GM12878 (cell line): ENCODE data around the gene IRX6. TPM values are rescaled to one million over a fixed set of nuclear protein-coding genes. Genes with fewer than 3 reads are reported as not detected.

ENCODE experiments used
- ATAC-seq: fragments of 200-7000 bp; cut with Tn5 transposase; 3 replicates; pipeline ENCODE4 v1.9.1; 2020; ENCODE audit warnings: mild to moderate bottlenecking, moderate library complexity
- BruUV-seq: library from RNA; stranded (reverse); fragments of 400-500 nt; replicated peaks from 2 replicates; lab custom pipeline; 2021; lab: Mats Ljungman, UMichigan
- CTCF ChIA-PET: fragments of 300-600 bp; sonication (Branson Sonifier 250); formaldehyde crosslinking; extraction: SDS; loops from one replicate; lab custom pipeline; 2021; ENCODE audit warnings: inconsistent platforms; lab: Yijun Ruan, JAX
- POLR2A ChIA-PET: fragments of 350-600 bp; formaldehyde crosslinking; extraction: SDS; loops from one replicate; lab custom pipeline; 2021; ENCODE audit warnings: inconsistent platforms; lab: Charles Lee
- RAD21 ChIA-PET: fragments of 300-600 bp; sonication (Branson Sonifier 250); formaldehyde crosslinking; loops from one replicate; lab custom pipeline; 2023; ENCODE audit warnings: antibody characterized with exemption; ENCODE audit not compliant: unreplicated experiment; lab: Charles Lee
- SMC1A ChIA-PET: fragments of 300-600 bp; sonication (Branson Sonifier 250); formaldehyde crosslinking; loops from one replicate; lab custom pipeline; 2023; ENCODE audit not compliant: unreplicated experiment, uncharacterized antibody; lab: Charles Lee
- DNase-seq: peaks from one replicate; pipeline ENCODE4 v3.0.0-alpha.2; 2011; ENCODE audit warnings: low read depth, low spot score
- FAIRE-seq: peaks from 3 replicates; lab custom pipeline; 2011; peaks lifted over from hg19 to GRCh38; lab: Jason Lieb, UNC
- H2AFZ ChIP-seq: 2 replicates; pipeline ENCODE4 v1.6.0; 2011; ENCODE audit warnings: low read depth, low read length, control low read depth; ENCODE audit not compliant: control insufficient read depth
- H3K27ac ChIP-seq: 2 replicates; pipeline ENCODE4 v1.5.1; 2011; ENCODE audit warnings: control low read depth; ENCODE audit not compliant: control insufficient read depth, insufficient read depth
- H3K27me3 ChIP-seq, 2 experiments: replicated peaks in 1 of 2; 2 replicates each; pipeline versions ENCODE4 v1.6.0 to v1.6.1; 2011; ENCODE audit warnings: low read length in 1 of 2; ENCODE audit not compliant: control insufficient read depth in 2 of 2, insufficient read depth in 2 of 2
- H3K36me3 ChIP-seq, 2 experiments: 2 replicates each; pipeline ENCODE4 v1.5.1; 2011; ENCODE audit warnings: low read length in 1 of 2; ENCODE audit not compliant: control insufficient read depth in 2 of 2, insufficient read depth in 2 of 2
- H3K4me1 ChIP-seq: 2 replicates; pipeline ENCODE4 v1.6.1; 2011; ENCODE audit warnings: mild to moderate bottlenecking, low read length, moderate library complexity, mixed read lengths; ENCODE audit not compliant: control insufficient read depth, insufficient read depth
- H3K4me2 ChIP-seq: 2 replicates; pipeline ENCODE4 v1.6.0; 2011; ENCODE audit warnings: control low read depth; ENCODE audit not compliant: control insufficient read depth, insufficient read depth
- H3K4me3 ChIP-seq: fragments of 200-600 bp; sonication (generic); 2 replicates; pipeline ENCODE4 v1.5.1; 2016
- H3K79me2 ChIP-seq: 2 replicates; pipeline ENCODE4 v1.6.0; 2011; ENCODE audit warnings: low read length; ENCODE audit not compliant: control insufficient read depth, insufficient read depth
- H3K9ac ChIP-seq: 2 replicates; pipeline ENCODE4 v1.8.0; 2011; ENCODE audit warnings: low read length, control low read depth, mixed read lengths; ENCODE audit not compliant: control insufficient read depth, insufficient read depth
- H3K9me3 ChIP-seq: replicated peaks from 3 replicates; pipeline ENCODE4 v1.5.1; 2011; ENCODE audit warnings: mild to moderate bottlenecking, low read length; ENCODE audit not compliant: control insufficient read depth, insufficient read depth
- H4K20me1 ChIP-seq: 2 replicates; pipeline ENCODE4 v1.6.0; 2011; ENCODE audit not compliant: control insufficient read depth, insufficient read depth
- CREM ChIP-seq: IDR thresholded peaks from 2 replicates; pipeline ENCODE4 v1.6.1; 2014; ENCODE audit warnings: antibody characterized with exemption, low read depth
- EED ChIP-seq: sonication (generic); IDR thresholded peaks from 2 replicates; pipeline ENCODE4 v1.6.1; 2016; ENCODE audit warnings: antibody characterized with exemption, low read depth
- GATAD2B ChIP-seq: fragments of 450-650 bp; conservative IDR thresholded peaks from 2 replicates; pipeline ENCODE4 v1.6.1; 2017; ENCODE audit warnings: low read depth, mild to moderate bottlenecking, moderate library complexity
- IKZF1 ChIP-seq: fragments of 450-650 bp; conservative IDR thresholded peaks from 2 replicates; pipeline ENCODE4 v1.6.1; 2017; ENCODE audit warnings: antibody characterized with exemption, mild to moderate bottlenecking
- KAT2A ChIP-seq: conservative IDR thresholded peaks from 2 replicates; pipeline ENCODE4 v1.6.1; 2011; ENCODE audit warnings: low read depth, low read length; ENCODE audit not compliant: control insufficient read depth
- KLF5 ChIP-seq: fragments of 450-650 bp; IDR thresholded peaks from 2 replicates; pipeline ENCODE4 v1.6.1; 2014; ENCODE audit warnings: mild to moderate bottlenecking; ENCODE audit not compliant: partially characterized antibody
- MXI1 ChIP-seq: fragments of 150-350 bp; IDR thresholded peaks from 2 replicates; pipeline ENCODE4 v1.6.1; 2011; ENCODE audit warnings: low read depth, mild to moderate bottlenecking, inconsistent platforms, low read length, improper control_type of control experiment
- NBN ChIP-seq: fragments of 450-650 bp; IDR thresholded peaks from 2 replicates; pipeline ENCODE4 v1.6.1; 2016
- SMARCA5 ChIP-seq: fragments of 450-650 bp; IDR thresholded peaks from 2 replicates; pipeline ENCODE4 v1.6.1; 2017; ENCODE audit warnings: mild to moderate bottlenecking
- SP1 ChIP-seq: IDR thresholded peaks from one replicate; pipeline ENCODE4 v1.6.1; 2011; ENCODE audit warnings: low read depth, low read length
- SREBF1 ChIP-seq: IDR thresholded peaks from 2 replicates; pipeline ENCODE4 v1.6.1; 2012; ENCODE audit warnings: mild to moderate bottlenecking, low read length
- YBX1 ChIP-seq: fragments of 450-650 bp; IDR thresholded peaks from 2 replicates; pipeline ENCODE4 v1.6.1; 2016; ENCODE audit warnings: antibody characterized with exemption
- ZNF274 ChIP-seq: IDR thresholded peaks from one replicate; pipeline ENCODE4 v1.8.0; 2011; ENCODE audit not compliant: insufficient read length, insufficient read depth
- WGBS: methylation state at CpG from one replicate; pipeline ENCODE4 v1.1.6; 2016; ENCODE audit warnings: low lambda C conversion rate; ENCODE audit not compliant: insufficient replicate concordance, insufficient coverage; ENCODE audit errors: missing lambda C conversion rate; 5-methylcytosine and 5-hydroxymethylcytosine counted together
- in situ Hi-C: fragments of 300-500 bp; cut with MboI; formaldehyde crosslinking; loops from 9 replicates; pipeline ENCODE4 v1.14.3; 2018; ENCODE audit warnings: mixed read lengths
- intact Hi-C: fragments of 100-400 bp; cut with micrococcal nuclease; formaldehyde crosslinking; loops from one replicate; pipeline ENCODE4 v1.14.2; 2022; ENCODE audit not compliant: unreplicated experiment
- polyA plus RNA-seq, 11 experiments: library from polyadenylated mRNA; depleted of rRNA in 4 of 11; unstranded in 6 of 11; stranded (reverse) in 5 of 11; fragments of >200 nt; fragmentation: Nextera tagmentation in 4 of 11; fragmentation: Illumina TruSeq in 1 of 11; extraction: Ambion mirVana in 4 of 11; extraction: Trizol in 1 of 11; gene quantifications; 1 replicate in 1 of 11; 2 replicates in 10 of 11; pipeline versions ENCODE4 v1.2.1 to v1.2.3, GENCODE V29; 2011 to 2016; ENCODE audit warnings: inconsistent platforms in 2 of 11, missing spikeins in 2 of 11, low read depth in 1 of 11
- total RNA-seq, 4 experiments: library from RNA; depleted of rRNA in 3 of 4; stranded (reverse); fragments of >200 nt in 3 of 4; fragmentation: Illumina TruSeq in 1 of 4; extraction: Trizol in 1 of 4; gene quantifications; 2 replicates each; pipeline versions ENCODE4 v1.2.1 to v1.2.3, GENCODE V29; 2013 to 2021
- TF ChIP-seq, protein P1 (sequence below), 3 experiments: IDR thresholded peaks in 2 of 3; conservative IDR thresholded peaks in 1 of 3; 2 replicates each; pipeline ENCODE4 v1.5.1; 2011; ENCODE audit warnings: low read depth in 3 of 3, low read length in 3 of 3, mild to moderate bottlenecking in 3 of 3, control low read depth in 2 of 3, moderate library complexity in 2 of 3, inconsistent platforms in 1 of 3, mixed read lengths in 1 of 3; ENCODE audit not compliant: control insufficient read depth in 2 of 3, insufficient read depth in 1 of 3; ENCODE audit errors: extremely low read depth in 1 of 3
- TF ChIP-seq, protein P2 (sequence below): fragments of 450-650 bp; IDR thresholded peaks from 2 replicates; pipeline ENCODE4 v1.6.1; 2018; ENCODE audit warnings: borderline replicate concordance, mild to moderate bottlenecking; ENCODE audit not compliant: partially characterized antibody

The IRX6 gene
- total and polyA plus RNA-seq, 10 of the 15 experiments (the other 5 are each of a cell fraction or from before 2014, with no cell fraction given): not detected

DNA sequence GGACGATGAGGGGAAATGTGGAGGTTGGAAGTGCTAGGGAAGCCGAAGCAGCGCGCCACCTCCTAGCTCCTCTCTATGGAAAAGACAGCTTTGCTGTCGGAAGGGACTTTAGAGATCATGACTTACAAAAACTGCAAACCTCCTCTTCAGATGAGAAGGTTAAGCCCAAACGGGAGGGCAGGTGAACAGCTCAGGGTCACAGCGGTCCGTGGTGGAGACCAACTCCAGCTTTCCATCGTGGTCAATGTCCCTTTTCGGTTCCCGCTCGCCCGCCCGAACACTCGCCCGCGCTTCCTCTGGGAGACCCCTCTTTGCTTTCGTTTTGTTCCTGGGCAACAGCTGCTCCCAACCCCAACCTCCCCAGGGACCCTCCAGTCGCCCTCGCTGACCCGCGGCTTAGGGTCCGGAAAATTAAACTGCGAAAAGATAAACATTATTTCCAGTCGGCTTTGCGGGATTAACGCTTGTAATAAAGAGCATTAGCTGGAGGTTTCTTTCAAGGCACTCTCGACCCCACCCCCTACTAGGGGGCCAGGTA, 7.7 kb downstream of the IRX6 start:
- in situ Hi-C loops: no loop called here
- ATAC-seq: no peak
- no peak overlapping the region for H3K27ac ChIP-seq
- SMC1A ChIA-PET: no interaction called here
- H3K9me3 ChIP-seq: no peaks in the 10 kb centered on the region
- intact Hi-C loops: no loop called here
- WGBS: 51% methylated on average over 23 of the region's 28 CpGs
- no peak overlapping the region for H3K4me3 ChIP-seq
- no peak for TF ChIP-seq YBX1
- no peak for TF ChIP-seq GATAD2B
- TF ChIP-seq, protein P1, sequence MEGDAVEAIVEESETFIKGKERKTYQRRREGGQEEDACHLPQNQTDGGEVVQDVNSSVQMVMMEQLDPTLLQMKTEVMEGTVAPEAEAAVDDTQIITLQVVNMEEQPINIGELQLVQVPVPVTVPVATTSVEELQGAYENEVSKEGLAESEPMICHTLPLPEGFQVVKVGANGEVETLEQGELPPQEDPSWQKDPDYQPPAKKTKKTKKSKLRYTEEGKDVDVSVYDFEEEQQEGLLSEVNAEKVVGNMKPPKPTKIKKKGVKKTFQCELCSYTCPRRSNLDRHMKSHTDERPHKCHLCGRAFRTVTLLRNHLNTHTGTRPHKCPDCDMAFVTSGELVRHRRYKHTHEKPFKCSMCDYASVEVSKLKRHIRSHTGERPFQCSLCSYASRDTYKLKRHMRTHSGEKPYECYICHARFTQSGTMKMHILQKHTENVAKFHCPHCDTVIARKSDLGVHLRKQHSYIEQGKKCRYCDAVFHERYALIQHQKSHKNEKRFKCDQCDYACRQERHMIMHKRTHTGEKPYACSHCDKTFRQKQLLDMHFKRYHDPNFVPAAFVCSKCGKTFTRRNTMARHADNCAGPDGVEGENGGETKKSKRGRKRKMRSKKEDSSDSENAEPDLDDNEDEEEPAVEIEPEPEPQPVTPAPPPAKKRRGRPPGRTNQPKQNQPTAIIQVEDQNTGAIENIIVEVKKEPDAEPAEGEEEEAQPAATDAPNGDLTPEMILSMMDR (IDR thresholded peaks at IDR 0.05 in 2 of 3, conservative IDR thresholded peaks at IDR 0.05 in 1 of 3; ENCODE audit: control insufficient read depth in 2 of 3, extremely low read depth in 1 of 3, insufficient read depth in 1 of 3, low read depth in 3 of 3, low read length in 3 of 3): no peak
- TF ChIP-seq NBN: no peak
- no peak for TF ChIP-seq CREM
- TF ChIP-seq MXI1: no peak
- no peak for TF ChIP-seq SMARCA5
- no peak for TF ChIP-seq ZNF274
- no peak for TF ChIP-seq KLF5
- TF ChIP-seq EED: no peak
- no peak for TF ChIP-seq IKZF1
- no peak for TF ChIP-seq SREBF1
- TF ChIP-seq, protein P2, sequence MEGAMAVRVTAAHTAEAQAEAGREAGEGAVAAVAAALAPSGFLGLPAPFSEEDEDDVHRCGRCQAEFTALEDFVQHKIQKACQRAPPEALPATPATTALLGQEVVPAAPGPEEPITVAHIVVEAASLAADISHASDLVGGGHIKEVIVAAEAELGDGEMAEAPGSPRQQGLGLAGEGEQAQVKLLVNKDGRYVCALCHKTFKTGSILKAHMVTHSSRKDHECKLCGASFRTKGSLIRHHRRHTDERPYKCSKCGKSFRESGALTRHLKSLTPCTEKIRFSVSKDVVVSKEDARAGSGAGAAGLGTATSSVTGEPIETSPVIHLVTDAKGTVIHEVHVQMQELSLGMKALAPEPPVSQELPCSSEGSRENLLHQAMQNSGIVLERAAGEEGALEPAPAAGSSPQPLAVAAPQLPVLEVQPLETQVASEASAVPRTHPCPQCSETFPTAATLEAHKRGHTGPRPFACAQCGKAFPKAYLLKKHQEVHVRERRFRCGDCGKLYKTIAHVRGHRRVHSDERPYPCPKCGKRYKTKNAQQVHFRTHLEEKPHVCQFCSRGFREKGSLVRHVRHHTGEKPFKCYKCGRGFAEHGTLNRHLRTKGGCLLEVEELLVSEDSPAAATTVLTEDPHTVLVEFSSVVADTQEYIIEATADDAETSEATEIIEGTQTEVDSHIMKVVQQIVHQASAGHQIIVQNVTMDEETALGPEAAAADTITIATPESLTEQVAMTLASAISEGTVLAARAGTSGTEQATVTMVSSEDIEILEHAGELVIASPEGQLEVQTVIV: no peak
- no peak for TF ChIP-seq SP1
- TF ChIP-seq KAT2A: no peak
- TF ChIP-seq, all 136 proteins: peak for 0
- POLR2A ChIA-PET: no interaction called here
- Histone ChIP-seq H3K36me3 (no peaks in the 10 kb centered on the region), H2AFZ (no peak overlapping the region), H3K4me1 (no peaks in the 10 kb centered on the region), H3K4me2 (no peak overlapping the region), H4K20me1 (no peaks in the 10 kb centered on the region), H3K9ac (no peak overlapping the region), H3K79me2 (no peaks in the 10 kb centered on the region), H3K27me3 (peaks cover 0 to 2% of the 10 kb centered on the region in 2 experiments; a peak in 1 of 4 replicates)
- FAIRE-seq (no peak), DNase-seq (no peak)
- CTCF ChIA-PET: interaction anchor here (1.9 kb wide), 1 partner anchor 18 kb away, joined by 4 read pairs; no protein-coding TSS in a partner anchor
- no TSS peak for BruUV-seq
- RAD21 ChIA-PET: no interaction called here
